SK-N-SH (cell line): Measurements from ENCODE around the gene TIE1. TPM values are rescaled to one million over a fixed set of nuclear protein-coding genes. Genes with fewer than 3 reads are reported as not detected.

Experiments used
- CTCF ChIA-PET: fragments of 300-600, 350-600 bp; formaldehyde crosslinking; extraction: SDS; loops from one replicate; lab custom pipeline; 2021; lab: Yijun Ruan, JAX
- POLR2A ChIA-PET: fragments of 350-600 bp; sonication (Branson Sonifier 250); formaldehyde crosslinking; extraction: SDS; loops from one replicate; lab custom pipeline; 2020; ENCODE audit warnings: antibody characterized with exemption, inconsistent platforms; lab: Yijun Ruan, JAX
- DNase-seq: peaks from one replicate; pipeline ENCODE4 v3.0.0; 2012
- H2AFZ ChIP-seq: fragments of 200-600 bp; sonication (generic); 2 replicates; pipeline ENCODE4 v1.8.1; 2016; ENCODE audit warnings: antibody characterized with exemption, mild to moderate bottlenecking, low read depth
- H3F3A ChIP-seq: fragments of 200-600 bp; sonication (generic); replicated peaks from 2 replicates; pipeline ENCODE3; 2016; ENCODE audit warnings: antibody characterized with exemption, mild to moderate bottlenecking; ENCODE audit not compliant: insufficient read depth
- H3K27ac ChIP-seq, 2 experiments: fragments of 200-500 bp in 1 of 2; fragments of 200-600 bp in 1 of 2; sonication (Bioruptor generic) in 1 of 2; sonication (generic), shearing (Covaris generic) in 1 of 2; 2 replicates each; pipeline versions ENCODE4 v1.5.1 to v1.6.1; 2014 to 2016; ENCODE audit warnings: low read depth in 2 of 2, inconsistent platforms in 1 of 2, low read length in 1 of 2, mild to moderate bottlenecking in 1 of 2, mixed read lengths in 1 of 2
- H3K27me3 ChIP-seq: fragments of 200-600 bp; sonication (generic), shearing (Covaris generic); 2 replicates; pipeline ENCODE4 v1.6.1; 2016; ENCODE audit warnings: mixed run types; ENCODE audit not compliant: insufficient read depth
- H3K36me3 ChIP-seq, 2 experiments: fragments of 200-500 bp in 1 of 2; fragments of 200-600 bp in 1 of 2; sonication (Bioruptor generic) in 1 of 2; sonication (generic) in 1 of 2; replicated peaks in 1 of 2; 2 replicates each; pipeline versions ENCODE3 to v1.5.1; 2014 to 2016; ENCODE audit warnings: low read length in 1 of 2, mild to moderate bottlenecking in 1 of 2; ENCODE audit not compliant: insufficient read depth in 2 of 2, control insufficient read depth in 1 of 2
- H3K4me1 ChIP-seq, 2 experiments: fragments of 200-500 bp in 1 of 2; fragments of 200-600 bp in 1 of 2; sonication (Bioruptor generic) in 1 of 2; sonication (generic), shearing (Covaris generic) in 1 of 2; 2 replicates each; pipeline versions ENCODE4 v1.5.1 to v1.6.1; 2014 to 2016; ENCODE audit warnings: low read depth in 1 of 2, low read length in 1 of 2, mixed run types in 1 of 2; ENCODE audit not compliant: insufficient read depth in 2 of 2, control insufficient read depth in 1 of 2
- H3K4me2 ChIP-seq: fragments of 200-600 bp; sonication (generic), shearing (Covaris generic); 2 replicates; pipeline ENCODE4 v1.6.1; 2017; ENCODE audit warnings: mixed run types
- H3K4me3 ChIP-seq, 2 experiments: fragments of 200-500 bp in 1 of 2; fragments of 200-600 bp in 1 of 2; sonication (Bioruptor generic) in 1 of 2; sonication (generic), shearing (Covaris generic) in 1 of 2; 2 replicates each; pipeline versions ENCODE4 v1.5.1 to v1.8.1; 2014 to 2016; ENCODE audit warnings: low read depth in 2 of 2, inconsistent platforms in 1 of 2, low read length in 1 of 2, mild to moderate bottlenecking in 1 of 2, mixed read lengths in 1 of 2, moderate library complexity in 1 of 2
- H3K79me2 ChIP-seq: fragments of 200-600 bp; sonication (generic); 2 replicates; pipeline ENCODE4 v1.8.1; 2017; ENCODE audit warnings: mild to moderate bottlenecking; ENCODE audit not compliant: insufficient read depth
- H3K9ac ChIP-seq: fragments of 200-600 bp; sonication (generic); 2 replicates; pipeline ENCODE4 v1.6.1; 2017; ENCODE audit warnings: mixed run types
- H3K9me2 ChIP-seq: fragments of 200-600 bp; sonication (generic); 2 replicates; pipeline ENCODE4 v1.6.1; 2017; ENCODE audit warnings: mixed run types
- H3K9me3 ChIP-seq: fragments of 200-600 bp; sonication (generic); 2 replicates; pipeline ENCODE4 v1.6.1; 2017; ENCODE audit warnings: mixed run types, mild to moderate bottlenecking, moderate library complexity
- H4K20me1 ChIP-seq: fragments of 200-600 bp; sonication (generic); 2 replicates; pipeline ENCODE4 v1.6.1; 2017; ENCODE audit warnings: mild to moderate bottlenecking, mixed run types; ENCODE audit not compliant: insufficient read depth
- FOSL2 ChIP-seq: IDR thresholded peaks from 2 replicates; pipeline ENCODE4 v1.4.0; 2012; ENCODE audit warnings: low read depth, mild to moderate bottlenecking, moderate library complexity, borderline replicate concordance
- MEF2A ChIP-seq: IDR thresholded peaks from 2 replicates; pipeline ENCODE4 v1.4.0; 2012; ENCODE audit warnings: low read depth, borderline replicate concordance
- SIN3A ChIP-seq: IDR thresholded peaks from 2 replicates; pipeline ENCODE4 v1.6.1; 2012; ENCODE audit warnings: low read depth, mild to moderate bottlenecking, low read length, moderate library complexity, borderline replicate concordance
- SMC3 ChIP-seq: IDR thresholded peaks from 2 replicates; pipeline ENCODE4 v1.6.1; 2012; ENCODE audit warnings: low read depth, low read length, improper control_type of control experiment
- TCF12 ChIP-seq: IDR thresholded peaks from 2 replicates; pipeline ENCODE4 v1.4.0; 2012
- TEAD4 ChIP-seq: IDR thresholded peaks from 2 replicates; pipeline ENCODE4 v1.4.0; 2012; ENCODE audit warnings: mild to moderate bottlenecking, borderline replicate concordance; ENCODE audit not compliant: insufficient read depth
- WGBS: methylation state at CpG from one replicate; pipeline ENCODE4 v1.1.6; 2017; ENCODE audit warnings: low lambda C conversion rate; 5-methylcytosine and 5-hydroxymethylcytosine counted together
- polyA plus RNA-seq, 3 experiments: library from polyadenylated mRNA; depleted of rRNA; stranded (reverse); fragments of >200 nt; gene quantifications; 2 replicates each; pipeline ENCODE4 v1.2.3, GENCODE V29; 2012
- TF ChIP-seq, protein P1 (sequence below): fragments of 150-350 bp; IDR thresholded peaks from 2 replicates; pipeline ENCODE4 v1.6.1; 2017; ENCODE audit warnings: antibody characterized with exemption, low read length, low read depth, borderline replicate concordance
- TF ChIP-seq, protein P2 (sequence below): IDR thresholded peaks from 2 replicates; pipeline ENCODE4 v1.6.1; 2012; ENCODE audit warnings: mild to moderate bottlenecking, low read depth, low read length, moderate library complexity
- TF ChIP-seq, protein P3 (sequence below): IDR thresholded peaks from 2 replicates; pipeline ENCODE4; 2012

Gene TIE1
- polyA plus RNA-seq, 1 of the 3 experiments (the other 2 are of a cell fraction) = 1.6 TPM

DNA sequence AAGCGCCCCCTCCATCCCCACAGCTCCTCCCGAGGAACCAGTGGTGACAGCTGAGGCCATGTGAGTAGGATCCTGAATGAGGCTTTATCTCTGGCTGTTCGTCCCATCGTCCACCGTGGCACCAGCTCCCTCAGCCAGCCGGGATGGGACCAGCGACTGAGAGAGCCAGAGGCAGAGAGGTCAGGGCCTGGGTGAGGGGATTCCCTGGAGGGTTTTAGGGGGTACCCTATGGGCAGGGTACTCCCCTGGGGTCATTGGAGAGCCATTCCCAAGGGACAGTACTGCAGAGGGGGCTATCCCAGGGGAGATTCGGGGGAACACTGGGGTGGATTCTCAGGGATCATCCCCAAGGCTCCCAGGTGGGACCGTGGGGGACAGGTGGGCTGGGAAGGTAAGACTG is 28.6 kb upstream of the TIE1 start:
- no peaks in the 10 kb centered on the region for H3K9me3 ChIP-seq
- ChIA-PET POLR2A (no interaction called here), CTCF (no interaction called here)
- no peak overlapping the region for H3K9ac ChIP-seq
- WGBS = 53% methylated on average over 6 of the region's 9 CpGs
- 0 out of 2 replicates have a peak, but pooled peaks cover 6% of the 10 kb centered on the region for H3K27me3 ChIP-seq
- H3K9me2 ChIP-seq = no peaks in the 10 kb centered on the region
- H3K4me1 ChIP-seq = no peaks in the 10 kb centered on the region; a peak in 1 of 4 replicates
- H4K20me1 ChIP-seq = no peaks in the 10 kb centered on the region
- TF ChIP-seq, protein P1, sequence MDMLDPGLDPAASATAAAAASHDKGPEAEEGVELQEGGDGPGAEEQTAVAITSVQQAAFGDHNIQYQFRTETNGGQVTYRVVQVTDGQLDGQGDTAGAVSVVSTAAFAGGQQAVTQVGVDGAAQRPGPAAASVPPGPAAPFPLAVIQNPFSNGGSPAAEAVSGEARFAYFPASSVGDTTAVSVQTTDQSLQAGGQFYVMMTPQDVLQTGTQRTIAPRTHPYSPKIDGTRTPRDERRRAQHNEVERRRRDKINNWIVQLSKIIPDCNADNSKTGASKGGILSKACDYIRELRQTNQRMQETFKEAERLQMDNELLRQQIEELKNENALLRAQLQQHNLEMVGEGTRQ = no peak
- TF ChIP-seq, protein P2, sequence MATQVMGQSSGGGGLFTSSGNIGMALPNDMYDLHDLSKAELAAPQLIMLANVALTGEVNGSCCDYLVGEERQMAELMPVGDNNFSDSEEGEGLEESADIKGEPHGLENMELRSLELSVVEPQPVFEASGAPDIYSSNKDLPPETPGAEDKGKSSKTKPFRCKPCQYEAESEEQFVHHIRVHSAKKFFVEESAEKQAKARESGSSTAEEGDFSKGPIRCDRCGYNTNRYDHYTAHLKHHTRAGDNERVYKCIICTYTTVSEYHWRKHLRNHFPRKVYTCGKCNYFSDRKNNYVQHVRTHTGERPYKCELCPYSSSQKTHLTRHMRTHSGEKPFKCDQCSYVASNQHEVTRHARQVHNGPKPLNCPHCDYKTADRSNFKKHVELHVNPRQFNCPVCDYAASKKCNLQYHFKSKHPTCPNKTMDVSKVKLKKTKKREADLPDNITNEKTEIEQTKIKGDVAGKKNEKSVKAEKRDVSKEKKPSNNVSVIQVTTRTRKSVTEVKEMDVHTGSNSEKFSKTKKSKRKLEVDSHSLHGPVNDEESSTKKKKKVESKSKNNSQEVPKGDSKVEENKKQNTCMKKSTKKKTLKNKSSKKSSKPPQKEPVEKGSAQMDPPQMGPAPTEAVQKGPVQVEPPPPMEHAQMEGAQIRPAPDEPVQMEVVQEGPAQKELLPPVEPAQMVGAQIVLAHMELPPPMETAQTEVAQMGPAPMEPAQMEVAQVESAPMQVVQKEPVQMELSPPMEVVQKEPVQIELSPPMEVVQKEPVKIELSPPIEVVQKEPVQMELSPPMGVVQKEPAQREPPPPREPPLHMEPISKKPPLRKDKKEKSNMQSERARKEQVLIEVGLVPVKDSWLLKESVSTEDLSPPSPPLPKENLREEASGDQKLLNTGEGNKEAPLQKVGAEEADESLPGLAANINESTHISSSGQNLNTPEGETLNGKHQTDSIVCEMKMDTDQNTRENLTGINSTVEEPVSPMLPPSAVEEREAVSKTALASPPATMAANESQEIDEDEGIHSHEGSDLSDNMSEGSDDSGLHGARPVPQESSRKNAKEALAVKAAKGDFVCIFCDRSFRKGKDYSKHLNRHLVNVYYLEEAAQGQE = no peak
- TF ChIP-seq MEF2A = no peak
- TF ChIP-seq TCF12 = no peak
- no peak for DNase-seq
- H3F3A ChIP-seq = no peaks in the 10 kb centered on the region
- no peak overlapping the region for H3K4me3 ChIP-seq
- no peak overlapping the region for H3K27ac ChIP-seq
- H3K36me3 ChIP-seq = no peaks in the 10 kb centered on the region
- H3K4me2 ChIP-seq = no peak overlapping the region
- H2AFZ ChIP-seq = no peak overlapping the region
- no peaks in the 10 kb centered on the region for H3K79me2 ChIP-seq

DNA sequence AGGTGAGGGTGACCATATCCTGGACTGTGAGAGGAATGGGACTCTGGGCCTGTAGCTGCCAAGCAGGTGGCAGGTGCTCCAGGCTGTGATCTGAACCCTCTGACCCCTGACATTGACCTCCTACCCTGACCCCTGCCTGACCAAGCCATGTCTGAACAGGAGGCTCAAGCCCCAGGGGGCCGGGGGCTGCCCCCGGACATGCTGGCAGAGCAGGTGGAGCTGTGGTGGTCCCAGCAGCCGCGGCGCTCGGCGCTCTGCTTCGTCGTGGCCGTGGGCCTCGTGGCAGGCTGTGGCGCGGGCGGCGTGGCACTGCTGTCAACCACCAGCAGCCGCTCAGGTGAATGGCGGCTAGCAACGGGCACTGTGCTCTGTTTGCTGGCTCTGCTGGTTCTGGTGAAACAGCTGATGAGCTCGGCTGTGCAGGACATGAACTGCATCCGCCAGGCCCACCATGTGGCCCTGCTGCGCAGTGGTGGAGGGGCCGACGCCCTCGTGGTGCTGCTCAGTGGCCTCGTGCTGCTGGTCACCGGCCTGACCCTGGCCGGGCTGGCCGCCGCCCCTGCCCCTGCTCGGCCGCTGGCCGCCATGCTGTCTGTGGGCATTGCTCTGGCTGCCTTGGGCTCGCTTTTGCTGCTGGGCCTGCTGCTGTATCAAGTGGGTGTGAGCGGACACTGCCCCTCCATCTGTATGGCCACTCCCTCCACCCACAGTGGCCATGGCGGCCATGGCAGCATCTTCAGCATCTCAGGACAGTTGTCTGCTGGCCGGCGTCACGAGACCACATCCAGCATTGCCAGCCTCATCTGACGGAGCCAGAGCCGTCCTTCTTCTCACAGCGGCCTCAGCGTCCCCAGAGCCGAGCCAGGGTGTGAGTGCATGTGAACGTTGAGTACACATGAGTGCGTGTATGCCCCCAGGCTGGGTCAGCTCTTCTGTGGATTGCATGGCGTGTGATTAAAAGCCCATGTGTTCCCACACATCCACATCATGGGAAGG is 27.9 kb upstream of the TIE1 start:
- H3K4me2 ChIP-seq = no peak overlapping the region
- WGBS = 82% methylated on average over 18 of the region's 46 CpGs

More for the DNA sequence above, 27.9 kb upstream of the TIE1 start:
- CTCF ChIA-PET = no interaction called here
- Histone ChIP-seq H2AFZ (no peak overlapping the region), H3K27ac (no peak overlapping the region), H3K36me3 (no peaks in the 10 kb centered on the region), H3K9me3 (no peaks in the 10 kb centered on the region), H4K20me1 (no peaks in the 10 kb centered on the region), H3K9me2 (no peaks in the 10 kb centered on the region), H3K27me3 (peaks cover 11% of the 10 kb centered on the region; the same call in 1 of the 2 replicates), H3K79me2 (no peaks in the 10 kb centered on the region), H3K4me1 (no peaks in the 10 kb centered on the region; a peak in 1 of 4 replicates), H3K9ac (no peak overlapping the region), H3F3A (no peaks in the 10 kb centered on the region), H3K4me3 (no peak overlapping the region)
- TF ChIP-seq SIN3A = no peak
- no peak for TF ChIP-seq SMC3
- no peak for TF ChIP-seq FOSL2
- TF ChIP-seq, protein P3, sequence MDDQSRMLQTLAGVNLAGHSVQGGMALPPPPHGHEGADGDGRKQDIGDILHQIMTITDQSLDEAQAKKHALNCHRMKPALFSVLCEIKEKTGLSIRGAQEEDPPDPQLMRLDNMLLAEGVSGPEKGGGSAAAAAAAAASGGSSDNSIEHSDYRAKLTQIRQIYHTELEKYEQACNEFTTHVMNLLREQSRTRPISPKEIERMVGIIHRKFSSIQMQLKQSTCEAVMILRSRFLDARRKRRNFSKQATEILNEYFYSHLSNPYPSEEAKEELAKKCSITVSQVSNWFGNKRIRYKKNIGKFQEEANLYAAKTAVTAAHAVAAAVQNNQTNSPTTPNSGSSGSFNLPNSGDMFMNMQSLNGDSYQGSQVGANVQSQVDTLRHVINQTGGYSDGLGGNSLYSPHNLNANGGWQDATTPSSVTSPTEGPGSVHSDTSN = no peak
- TF ChIP-seq TEAD4 = no peak
- no peak for DNase-seq
- POLR2A ChIA-PET = no interaction called here
